ENCODE measurements around the gene LYZL1.

- TF ChIP-seq POLR2AphosphoS5 (IDR thresholded peaks at IDR 0.05; ENCODE audit: borderline replicate concordance, low read depth, low read length) (no peak), EZH2 (IDR thresholded peaks at IDR 0.05) (no peak), FOXP2 (optimal IDR thresholded peaks at IDR 0.05; ENCODE audit: control extremely low read depth, extremely low read length, insufficient read depth) (no peak)
Observed at GRCh38 chr10:29250066-29250465, 38.8 kb upstream of the LYZL1 start.

Data from SK-N-MC (cell line).